Fibroblast of mammary gland (primary cell): ENCODE data around the gene ANXA3.
"Not testable (repeated sequence)": the region's sequence is repeated elsewhere in the genome, so short reads cannot be mapped to it uniquely, and the experiment has no call there.

ENCODE experiments used
- DNase-seq: peaks from one replicate; pipeline ENCODE4 v3.0.0-alpha.2; 2010; ENCODE audit warnings: low read depth
- H3K4me3 ChIP-seq: 2 replicates; pipeline ENCODE4 v1.5.1; 2011; ENCODE audit warnings: low read depth, mild to moderate bottlenecking, low read length, moderate library complexity; ENCODE audit not compliant: control insufficient read depth
- CTCF ChIP-seq: conservative IDR thresholded peaks from 2 replicates; pipeline ENCODE4 v1.5.1; 2011; ENCODE audit warnings: low read depth, low read length, inconsistent platforms; ENCODE audit not compliant: control insufficient read depth, insufficient read depth

Gene ANXA3

DNA sequence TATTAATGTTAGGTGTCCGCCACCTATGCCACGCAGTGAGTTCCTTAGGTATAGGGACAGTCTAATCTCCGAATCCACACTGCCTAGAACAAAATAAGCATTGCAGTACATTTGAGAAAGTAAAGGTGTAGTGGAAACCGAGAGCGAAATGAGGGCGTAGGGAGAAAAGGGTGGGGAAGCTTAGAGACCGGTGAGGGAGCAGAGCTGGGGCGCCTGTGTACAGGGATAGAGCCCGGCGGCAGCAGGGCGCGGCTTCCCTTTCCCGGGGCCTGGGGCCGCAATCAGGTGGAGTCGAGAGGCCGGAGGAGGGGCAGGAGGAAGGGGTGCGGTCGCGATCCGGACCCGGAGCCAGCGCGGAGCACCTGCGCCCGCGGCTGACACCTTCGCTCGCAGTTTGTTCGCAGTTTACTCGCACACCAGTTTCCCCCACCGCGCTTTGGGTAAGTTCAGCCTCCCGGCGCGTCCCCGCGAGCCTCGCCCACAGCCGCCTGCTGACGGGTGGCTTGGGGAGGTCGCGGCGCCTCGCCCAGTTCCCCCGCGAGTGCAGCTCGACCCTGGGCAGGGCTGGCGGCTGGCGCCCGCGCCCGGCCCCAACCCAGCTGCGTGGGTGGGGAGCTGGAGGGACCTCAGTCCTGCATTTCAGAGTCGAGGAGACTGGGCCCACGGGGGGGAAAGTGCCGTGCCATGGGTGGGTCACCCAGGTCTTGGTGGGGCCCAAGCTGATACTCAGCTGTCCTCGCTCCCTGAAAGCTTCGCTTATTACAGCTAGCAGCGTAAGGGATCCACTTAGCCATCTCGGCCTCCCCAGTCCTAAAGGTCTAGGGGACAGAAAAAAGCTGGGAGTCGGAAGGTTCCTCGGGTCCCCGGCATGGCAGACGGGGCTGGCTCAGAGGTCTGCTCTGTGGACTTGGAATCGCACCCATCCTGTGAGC lies at the start of gene ANXA3:
Gene ANXA3, plus strand, starts transcription at position 351 of the 932 bp plus-strand sequence. CDS start 2,704 bp downstream, outside the sequence.
- no peak for DNase-seq
- TF ChIP-seq CTCF: no peak
- H3K4me3 ChIP-seq: peak within 1 kb of the TSS; percentile 55

GRCh38 chr4:78506260-78506659 lies 45.3 kb upstream of the ANXA3 start:
- not testable (repeated sequence) for H3K4me3 ChIP-seq, DNase-seq

DNA sequence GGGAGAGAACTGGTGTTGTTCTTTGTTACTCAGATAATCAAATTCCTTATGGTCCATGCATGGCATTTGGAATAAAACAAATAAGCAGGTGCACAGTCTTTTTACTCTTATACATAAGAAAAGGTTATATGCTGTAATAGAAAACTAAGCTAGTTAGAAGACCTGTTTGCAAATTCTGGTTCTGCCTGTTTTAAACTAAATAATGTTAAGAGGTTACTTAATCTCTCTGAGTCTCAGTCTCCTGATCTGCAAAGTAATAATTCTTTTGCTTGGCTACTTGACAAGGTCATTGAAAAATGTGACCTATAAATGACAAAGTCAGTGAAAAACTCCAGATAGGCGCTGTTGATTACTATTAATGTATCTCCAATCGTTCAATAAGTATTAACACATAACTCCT lies 42.5 kb upstream of the ANXA3 start:
- no peak for TF ChIP-seq CTCF
- H3K4me3 ChIP-seq: no peak overlapping the region
- no peak for DNase-seq

- H3K4me3 ChIP-seq: no peak overlapping the region
- no peak for TF ChIP-seq CTCF
- no peak for DNase-seq
These were observed 41.5 kb upstream of the ANXA3 start for GRCh38 chr4:78510108-78510507.

DNA sequence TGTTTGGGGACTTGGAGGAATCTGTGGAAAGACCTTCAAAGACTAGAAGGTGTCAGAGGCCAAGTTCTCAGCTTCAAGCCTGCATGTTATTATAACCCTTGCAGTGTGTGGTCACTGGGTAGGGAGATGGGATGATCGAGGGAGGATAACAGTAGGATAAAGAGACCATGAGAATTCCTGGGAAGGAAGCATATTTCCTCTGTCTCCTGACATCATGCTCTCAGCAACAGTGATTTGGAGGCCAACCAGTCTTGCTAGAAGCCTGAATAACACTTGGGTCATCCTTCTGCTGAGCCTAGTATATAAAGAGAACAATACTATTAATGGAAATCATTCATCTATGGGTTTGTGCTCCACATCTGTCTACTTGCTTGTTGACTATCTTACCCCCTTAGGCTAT lies 40.9 kb upstream of the ANXA3 start:
- no peak for TF ChIP-seq CTCF
- DNase-seq: no peak
- no peak overlapping the region for H3K4me3 ChIP-seq

GRCh38 chr4:78512357-78512920 lies 39.1 kb upstream of the ANXA3 start:
- no peak for DNase-seq
- H3K4me3 ChIP-seq: no peak overlapping the region
- TF ChIP-seq CTCF: no peak

GRCh38 chr4:78513411-78513975 lies 38.1 kb upstream of the ANXA3 start:
- no peak for DNase-seq
- TF ChIP-seq CTCF: no peak
- no peak overlapping the region for H3K4me3 ChIP-seq
